Naive thymus-derived CD4-positive, alpha-beta T cell (primary cell): ENCODE results near the gene IRF2. TPM values are rescaled to one million over a fixed set of nuclear protein-coding genes. Genes with fewer than 3 reads are reported as not detected.

Source experiments
- ATAC-seq: fragments of 150-1000 bp; cut with Tn5 transposase; 2 replicates; pipeline ENCODE4 v1.10.0; 2021; ENCODE audit warnings: mild to moderate bottlenecking, moderate library complexity
- CTCF ChIA-PET: fragments of 350-600 bp; sonication (Branson Sonifier 250); formaldehyde crosslinking; loops from one replicate; lab custom pipeline; 2021; ENCODE audit warnings: antibody characterized with exemption; lab: Charles Lee
- POLR2A ChIA-PET: fragments of 350-600 bp; sonication (Branson Sonifier 250); formaldehyde crosslinking; loops from one replicate; lab custom pipeline; 2021; ENCODE audit warnings: antibody characterized with exemption, inconsistent platforms; lab: Charles Lee
- DNase-seq, 9 donors: peaks; one replicate each; pipeline versions ENCODE4 v3.0.0 to v3.0.0-alpha.2; 2020 to 2022; ENCODE audit warnings: mixed read lengths in 1 of 9
- H3K27ac ChIP-seq: one replicate; pipeline ENCODE4 v1.7.0; 2013; ENCODE audit warnings: mild to moderate bottlenecking, low read depth, low read length, moderate library complexity
- H3K27me3 ChIP-seq, 2 donors: one replicate each; pipeline ENCODE4 v1.7.0; 2013; ENCODE audit warnings: low read length in 2 of 2, mild to moderate bottlenecking in 2 of 2, moderate library complexity in 2 of 2; ENCODE audit not compliant: control insufficient read depth in 2 of 2, insufficient read depth in 2 of 2
- H3K36me3 ChIP-seq, 3 experiments: 1 replicate in 2 of 3; 2 replicates in 1 of 3; pipeline ENCODE4 v1.7.0; 2013; ENCODE audit warnings: low read length in 3 of 3, mild to moderate bottlenecking in 3 of 3, moderate library complexity in 1 of 3; ENCODE audit not compliant: insufficient read depth in 3 of 3, control insufficient read depth in 2 of 3
- H3K4me1 ChIP-seq, 2 donors: one replicate each; pipeline ENCODE4 v1.7.0; 2013; ENCODE audit warnings: low read length in 2 of 2, mild to moderate bottlenecking in 2 of 2, moderate library complexity in 1 of 2; ENCODE audit not compliant: control insufficient read depth in 2 of 2, insufficient read depth in 2 of 2
- H3K4me3 ChIP-seq: 2 replicates; pipeline ENCODE4 v1.7.0; 2013; ENCODE audit warnings: mild to moderate bottlenecking, low read length
- H3K9me3 ChIP-seq, 3 experiments: 1 replicate in 2 of 3; 2 replicates in 1 of 3; pipeline ENCODE4 v1.7.0; 2013; ENCODE audit warnings: low read length in 3 of 3; ENCODE audit not compliant: control insufficient read depth in 2 of 3
- H3K27ac Mint-ChIP-seq, 9 donors: one replicate each; pipeline ENCODE4 v1.8.0; 2020 to 2022; ENCODE audit warnings: mixed read lengths in 9 of 9, mild to moderate bottlenecking in 8 of 9, moderate library complexity in 5 of 9, inconsistent platforms in 2 of 9
- H3K27me3 Mint-ChIP-seq, 5 donors: one replicate each; pipeline ENCODE4 v1.8.0; 2021 to 2022; ENCODE audit warnings: mixed read lengths in 5 of 5, mild to moderate bottlenecking in 1 of 5
- H3K36me3 Mint-ChIP-seq, 5 donors: one replicate each; pipeline ENCODE4 v1.8.0; 2020 to 2022; ENCODE audit warnings: mixed read lengths in 5 of 5, mild to moderate bottlenecking in 3 of 5, inconsistent platforms in 1 of 5
- H3K4me1 Mint-ChIP-seq, 7 donors: one replicate each; pipeline ENCODE4 v1.8.0; 2020 to 2022; ENCODE audit warnings: mixed read lengths in 7 of 7, mild to moderate bottlenecking in 3 of 7, inconsistent platforms in 1 of 7
- H3K4me3 Mint-ChIP-seq, 10 donors: one replicate each; pipeline ENCODE4 v1.8.0; 2020 to 2022; ENCODE audit warnings: mild to moderate bottlenecking in 10 of 10, mixed read lengths in 10 of 10, moderate library complexity in 6 of 10, inconsistent platforms in 2 of 10
- H3K9me3 Mint-ChIP-seq, 11 donors: one replicate each; pipeline ENCODE4 v1.8.0; 2020 to 2022; ENCODE audit warnings: mixed read lengths in 11 of 11, mild to moderate bottlenecking in 4 of 11, inconsistent platforms in 1 of 11, moderate library complexity in 1 of 11
- intact Hi-C, 2 donors: fragments of 100-400 bp; cut with micrococcal nuclease; formaldehyde crosslinking; loops; one replicate each; pipeline ENCODE4 v1.15.1; 2023
- polyA plus RNA-seq, 2 donors: library from polyadenylated mRNA; unstranded; fragments of 300-500 nt; fragmentation: Illumina TruSeq; gene quantifications; one replicate each; pipeline ENCODE4 v1.2.3, GENCODE V29; 2021
- total RNA-seq, 6 experiments: library from RNA in 5 of 6; stranded (reverse) in 5 of 6; gene quantifications; 1 replicate in 5 of 6; 2 replicates in 1 of 6; pipeline ENCODE4 v1.2.3 and lab custom pipeline; 2021 to 2026

IRF2 gene
- total and polyA plus RNA-seq, 7 experiments from 2014 or later, result 31.2 to 87.0 (median 77.5) TPM

DNA sequence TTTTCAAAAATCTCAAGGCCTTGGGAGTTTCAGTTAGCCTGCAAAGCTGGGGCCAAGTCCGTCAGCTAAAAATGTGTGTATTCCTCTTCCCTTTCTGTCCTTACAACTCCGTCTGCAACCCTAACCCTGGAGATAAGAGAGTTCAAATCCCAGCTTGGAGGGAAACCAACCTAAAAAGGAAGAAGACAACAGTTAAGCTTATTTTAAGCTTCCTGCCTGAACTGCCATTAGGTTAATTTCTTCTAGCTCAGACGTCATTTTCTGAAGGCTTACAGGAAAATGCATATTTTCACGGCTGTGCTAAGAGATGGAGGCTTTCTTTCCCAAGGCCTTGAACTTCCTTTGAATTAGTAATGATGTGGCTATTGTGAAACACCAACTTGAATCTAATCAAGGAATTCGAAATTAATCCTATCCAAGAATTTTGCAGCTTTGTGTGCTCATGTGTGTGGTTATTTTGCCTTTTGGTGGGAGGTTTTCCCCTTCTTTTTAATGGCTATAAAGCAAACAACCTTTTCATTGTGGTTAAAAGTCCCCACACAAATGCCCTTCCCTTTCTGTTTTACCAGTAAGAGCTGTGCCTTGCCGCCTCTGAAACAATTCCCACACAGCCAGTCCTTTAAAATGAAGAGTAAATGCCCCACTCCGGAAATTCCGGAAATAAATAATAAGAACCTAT is 103.5 kb downstream of the IRF2 start:
- CTCF ChIA-PET, result interaction anchor here (0.6 kb wide), 1 partner anchor 1445 kb away, joined by 3 read pairs; no protein-coding TSS in a partner anchor
- POLR2A ChIA-PET, result no interaction called here
- peaks cover 0 to 17% (median 0%) of the 10 kb centered on the region in 7 donors for H3K4me1 Mint-ChIP-seq
- intact Hi-C loops, result no loop called here
- Histone ChIP-seq H3K27ac (no peak overlapping the region), H3K27me3 (no peaks in the 10 kb centered on the region), H3K4me3 (no peak overlapping the region), H3K9me3 (no peaks in the 10 kb centered on the region), H3K36me3 (no peaks in the 10 kb centered on the region), H3K4me1 (no peaks in the 10 kb centered on the region)
- H3K9me3 Mint-ChIP-seq, result peaks cover 0 to 8% (median 0%) of the 10 kb centered on the region in 11 donors
- no peaks in the 10 kb centered on the region for H3K27me3 Mint-ChIP-seq
- peaks cover 0 to 22% (median 10%) of the 10 kb centered on the region in 5 donors for H3K36me3 Mint-ChIP-seq
- ATAC-seq (no peak), DNase-seq (no peak)
- H3K27ac Mint-ChIP-seq, result no peak overlapping the region
- H3K4me3 Mint-ChIP-seq, result no peak overlapping the region

DNA sequence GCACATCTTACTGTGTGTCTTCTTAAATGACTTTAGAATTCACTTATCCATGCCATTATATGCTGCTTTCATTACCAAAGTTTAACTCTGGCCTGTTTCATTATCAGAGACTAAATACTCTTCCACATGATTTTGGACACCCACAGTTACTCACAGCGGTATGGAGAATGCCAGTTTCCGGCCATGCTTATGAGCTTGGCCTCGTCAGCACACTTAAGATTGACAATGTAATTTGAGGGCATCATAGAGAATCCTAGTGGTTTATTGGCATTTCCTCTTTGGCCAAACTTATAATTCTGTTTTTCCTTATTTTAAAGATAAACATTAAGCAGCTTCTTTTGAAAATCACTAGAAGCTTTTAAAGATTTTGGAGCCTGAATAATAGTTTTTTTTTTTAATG is 104.5 kb downstream of the IRF2 start:
- ATAC-seq (no peak), DNase-seq (no peak)
- no peak overlapping the region for H3K4me3 Mint-ChIP-seq
- intact Hi-C loops, result no loop called here
- Histone ChIP-seq H3K27ac (no peak overlapping the region), H3K4me1 (no peaks in the 10 kb centered on the region), H3K9me3 (no peaks in the 10 kb centered on the region), H3K4me3 (no peak overlapping the region), H3K27me3 (no peaks in the 10 kb centered on the region), H3K36me3 (no peaks in the 10 kb centered on the region)
- H3K27ac Mint-ChIP-seq, result no peak overlapping the region
- H3K36me3 Mint-ChIP-seq, result peaks cover 0 to 23% (median 12%) of the 10 kb centered on the region in 5 donors
- peaks cover 0 to 14% (median 0%) of the 10 kb centered on the region in 7 donors for H3K4me1 Mint-ChIP-seq
- H3K9me3 Mint-ChIP-seq, result peaks cover 0 to 6% (median 0%) of the 10 kb centered on the region in 11 donors
- CTCF ChIA-PET, result interaction anchor here (0.6 kb wide), 1 partner anchor 1444 kb away, joined by 3 read pairs; no protein-coding TSS in a partner anchor
- POLR2A ChIA-PET, result no interaction called here
- no peaks in the 10 kb centered on the region for H3K27me3 Mint-ChIP-seq

DNA sequence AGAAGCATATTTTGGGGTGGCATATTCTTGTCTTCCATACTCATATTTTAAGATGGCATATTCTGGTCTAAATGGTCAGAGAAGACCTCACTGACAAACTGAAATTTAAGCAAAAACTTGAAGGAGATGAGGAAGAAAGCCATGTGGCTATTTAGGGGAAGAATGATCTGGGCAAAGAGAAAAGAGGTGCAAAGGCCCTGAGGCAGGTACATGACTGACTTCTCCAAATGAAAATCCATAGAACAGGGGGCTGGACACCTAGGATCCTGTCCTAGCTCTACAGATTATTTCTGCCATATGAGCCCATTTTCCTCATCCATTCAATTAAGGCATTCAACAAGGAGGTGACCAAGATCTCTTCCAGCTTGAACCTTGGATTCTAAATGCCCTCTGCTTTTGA is 105.6 kb downstream of the IRF2 start:
- intact Hi-C loops, result no loop called here
- Mint-ChIP-seq H3K4me3 (no peak overlapping the region), H3K4me1 (peaks cover 0 to 10% (median 0%) of the 10 kb centered on the region in 7 donors), H3K27ac (no peak overlapping the region), H3K27me3 (no peaks in the 10 kb centered on the region), H3K9me3 (peaks cover 0 to 8% (median 0%) of the 10 kb centered on the region in 11 donors), H3K36me3 (peaks cover 0 to 28% (median 14%) of the 10 kb centered on the region in 5 donors)
- H3K4me1 ChIP-seq, result no peaks in the 10 kb centered on the region
- no peak overlapping the region for H3K27ac ChIP-seq
- DNase-seq (no peak), ATAC-seq (no peak)
- CTCF ChIA-PET, result no interaction called here
- no peak overlapping the region for H3K4me3 ChIP-seq
- no peaks in the 10 kb centered on the region for H3K27me3 ChIP-seq
- H3K9me3 ChIP-seq, result no peaks in the 10 kb centered on the region
- H3K36me3 ChIP-seq, result no peaks in the 10 kb centered on the region
- POLR2A ChIA-PET, result no interaction called here

DNA sequence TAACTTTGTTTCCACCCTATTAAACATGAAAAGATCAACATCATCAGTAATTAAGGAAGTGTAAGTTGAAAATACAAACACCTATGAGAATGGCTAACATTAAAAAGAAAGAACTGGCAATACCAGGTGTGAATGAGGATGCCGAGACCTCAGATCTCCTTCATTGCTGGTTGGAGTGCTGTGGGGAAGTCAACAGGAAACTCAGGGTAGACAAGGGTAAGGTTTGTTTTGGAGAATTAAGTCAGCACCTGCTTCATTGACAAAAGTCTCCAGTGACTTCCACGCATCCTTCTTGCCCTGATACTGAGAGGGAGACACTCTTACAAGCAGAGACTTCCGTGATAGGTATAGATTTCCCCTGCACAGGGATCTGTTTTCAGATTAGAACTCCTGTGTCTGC is 106.1 kb downstream of the IRF2 start:
- H3K27me3 ChIP-seq, result no peaks in the 10 kb centered on the region
- H3K36me3 Mint-ChIP-seq, result peaks cover 0 to 29% (median 14%) of the 10 kb centered on the region in 5 donors
- intact Hi-C loops, result no loop called here
- no peak for DNase-seq
- H3K4me3 Mint-ChIP-seq, result no peak overlapping the region
- H3K4me3 ChIP-seq, result no peak overlapping the region
- ChIA-PET CTCF (no interaction called here), POLR2A (no interaction called here)
- H3K4me1 ChIP-seq, result no peaks in the 10 kb centered on the region
- no peaks in the 10 kb centered on the region for H3K27me3 Mint-ChIP-seq
- no peak overlapping the region for H3K27ac ChIP-seq
- H3K9me3 ChIP-seq, result no peaks in the 10 kb centered on the region
- no peak for ATAC-seq
- peaks cover 0 to 10% (median 0%) of the 10 kb centered on the region in 11 donors for H3K9me3 Mint-ChIP-seq
- no peak overlapping the region for H3K27ac Mint-ChIP-seq
- H3K36me3 ChIP-seq, result no peaks in the 10 kb centered on the region
- peaks cover 0 to 8% (median 0%) of the 10 kb centered on the region in 7 donors for H3K4me1 Mint-ChIP-seq

DNA sequence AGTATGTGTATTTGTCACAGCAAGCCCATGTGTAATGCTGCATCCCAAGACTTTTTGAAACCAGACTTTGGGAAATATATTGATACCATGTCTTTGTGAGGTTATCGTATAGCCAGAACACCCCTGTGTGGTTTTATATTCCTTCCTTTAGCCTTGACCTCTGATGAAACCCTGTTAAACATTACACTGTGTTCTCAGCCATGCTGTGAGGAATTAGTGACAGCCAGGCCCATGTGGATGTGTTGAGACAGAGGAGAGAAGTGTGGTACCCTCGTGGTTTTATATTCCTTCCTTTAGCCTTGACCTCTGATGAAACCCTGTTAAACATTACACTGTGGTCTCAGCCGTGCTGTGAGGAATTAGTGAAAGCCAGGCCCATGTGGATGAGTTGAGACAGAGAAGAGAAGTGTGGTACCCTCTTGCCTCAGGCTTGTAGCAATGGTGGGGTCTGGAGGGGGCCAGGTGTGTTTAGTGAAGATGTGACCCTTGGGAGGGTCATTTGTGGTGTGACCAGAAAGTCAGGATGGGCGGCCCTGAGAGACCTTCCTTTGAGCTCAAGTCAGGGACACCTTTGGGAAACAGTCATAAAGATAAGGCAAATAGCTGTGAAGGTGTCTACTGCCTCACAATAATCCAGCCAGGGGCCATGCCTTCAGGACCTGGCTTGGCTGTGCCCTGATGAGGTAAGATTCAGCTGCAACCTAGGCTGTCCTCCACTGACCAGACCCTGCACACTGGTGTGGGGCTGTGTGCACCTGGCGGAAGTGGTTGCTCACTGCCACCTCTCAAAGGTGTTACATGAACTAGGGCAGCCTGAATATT is 110.0 kb downstream of the IRF2 start:
- no peak overlapping the region for H3K4me3 ChIP-seq
- H3K4me1 ChIP-seq, result no peaks in the 10 kb centered on the region
- H3K27me3 ChIP-seq, result no peaks in the 10 kb centered on the region
- H3K9me3 ChIP-seq, result no peaks in the 10 kb centered on the region
- no peak overlapping the region for H3K27ac ChIP-seq
- H3K36me3 ChIP-seq, result no peaks in the 10 kb centered on the region
- peak overlapping the region in 1 of 9 donors; percentile 2 for H3K27ac Mint-ChIP-seq
- H3K4me1 Mint-ChIP-seq, result peaks cover 0 to 15% (median 0%) of the 10 kb centered on the region in 7 donors
- intact Hi-C loops, result no loop called here
- H3K9me3 Mint-ChIP-seq, result peaks cover 0 to 10% (median 0%) of the 10 kb centered on the region in 11 donors
- no peak for ATAC-seq
- peaks cover 0 to 37% (median 19%) of the 10 kb centered on the region in 5 donors for H3K36me3 Mint-ChIP-seq
- no peak overlapping the region for H3K4me3 Mint-ChIP-seq
- DNase-seq, result no peak
- ChIA-PET CTCF (no interaction called here), POLR2A (no interaction called here)
- no peaks in the 10 kb centered on the region for H3K27me3 Mint-ChIP-seq

GRCh38 chr4:184363258-184363657 is 111.1 kb downstream of the IRF2 start:
- Mint-ChIP-seq H3K9me3 (peaks cover 0 to 10% (median 0%) of the 10 kb centered on the region in 11 donors), H3K27me3 (no peaks in the 10 kb centered on the region), H3K27ac (no peak overlapping the region), H3K36me3 (peaks cover 0 to 29% (median 11%) of the 10 kb centered on the region in 5 donors), H3K4me1 (peaks cover 0 to 15% (median 0%) of the 10 kb centered on the region in 7 donors), H3K4me3 (no peak overlapping the region)
- Histone ChIP-seq H3K27ac (no peak overlapping the region), H3K36me3 (no peaks in the 10 kb centered on the region), H3K9me3 (no peaks in the 10 kb centered on the region), H3K4me3 (no peak overlapping the region), H3K4me1 (no peaks in the 10 kb centered on the region), H3K27me3 (no peaks in the 10 kb centered on the region)
- ChIA-PET POLR2A (no interaction called here), CTCF (no interaction called here)
- DNase-seq (no peak), ATAC-seq (no peak)
- intact Hi-C loops, result no loop called here
